AG09319 (cell line): ENCODE results near the gene COBL.

Experiments used
- DNase-seq: peaks from one replicate; pipeline ENCODE4 v3.0.0-alpha.2; 2010; ENCODE audit warnings: low read depth; ENCODE audit errors: extremely low read depth
- TF ChIP-seq, protein P1 (sequence below): IDR thresholded peaks from 2 replicates; pipeline ENCODE4 v1.5.1; 2011; ENCODE audit warnings: low read depth, mild to moderate bottlenecking, inconsistent platforms, low read length, moderate library complexity

COBL gene, protein sequence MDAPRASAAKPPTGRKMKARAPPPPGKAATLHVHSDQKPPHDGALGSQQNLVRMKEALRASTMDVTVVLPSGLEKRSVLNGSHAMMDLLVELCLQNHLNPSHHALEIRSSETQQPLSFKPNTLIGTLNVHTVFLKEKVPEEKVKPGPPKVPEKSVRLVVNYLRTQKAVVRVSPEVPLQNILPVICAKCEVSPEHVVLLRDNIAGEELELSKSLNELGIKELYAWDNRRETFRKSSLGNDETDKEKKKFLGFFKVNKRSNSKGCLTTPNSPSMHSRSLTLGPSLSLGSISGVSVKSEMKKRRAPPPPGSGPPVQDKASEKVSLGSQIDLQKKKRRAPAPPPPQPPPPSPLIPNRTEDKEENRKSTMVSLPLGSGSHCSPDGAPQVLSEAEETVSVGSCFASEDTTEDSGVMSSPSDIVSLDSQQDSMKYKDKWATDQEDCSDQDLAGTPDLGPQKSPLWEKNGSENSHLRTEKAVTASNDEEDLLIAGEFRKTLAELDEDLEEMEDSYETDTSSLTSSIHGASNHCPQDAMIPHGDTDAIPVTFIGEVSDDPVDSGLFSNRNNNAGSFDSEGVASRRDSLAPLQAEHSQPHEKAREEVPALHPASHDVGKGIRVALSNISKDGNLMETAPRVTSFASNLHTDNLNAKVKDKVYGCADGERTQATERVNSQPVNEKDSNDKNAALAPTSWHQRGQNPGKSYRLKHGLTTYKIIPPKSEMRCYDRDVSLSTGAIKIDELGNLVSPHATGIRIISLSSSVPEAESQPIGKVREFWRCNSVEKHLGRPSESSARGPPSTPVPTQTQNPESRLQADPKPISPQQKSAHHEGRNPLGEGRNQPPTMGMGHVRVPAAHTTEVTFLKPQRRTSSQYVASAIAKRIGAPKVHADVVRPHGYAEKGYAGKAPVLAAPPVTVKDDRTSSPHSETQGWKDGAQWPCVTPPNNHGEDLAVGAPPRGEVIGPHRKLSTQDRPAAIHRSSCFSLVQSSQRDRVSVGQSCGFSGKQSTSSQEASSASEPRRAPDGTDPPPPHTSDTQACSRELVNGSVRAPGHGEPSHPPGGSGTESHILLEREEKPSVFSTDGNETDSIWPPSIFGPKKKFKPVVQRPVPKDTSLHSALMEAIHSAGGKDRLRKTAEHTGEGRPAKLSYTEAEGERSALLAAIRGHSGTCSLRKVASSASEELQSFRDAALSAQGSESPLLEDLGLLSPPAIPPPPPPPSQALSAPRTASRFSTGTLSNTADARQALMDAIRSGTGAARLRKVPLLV

DNA sequence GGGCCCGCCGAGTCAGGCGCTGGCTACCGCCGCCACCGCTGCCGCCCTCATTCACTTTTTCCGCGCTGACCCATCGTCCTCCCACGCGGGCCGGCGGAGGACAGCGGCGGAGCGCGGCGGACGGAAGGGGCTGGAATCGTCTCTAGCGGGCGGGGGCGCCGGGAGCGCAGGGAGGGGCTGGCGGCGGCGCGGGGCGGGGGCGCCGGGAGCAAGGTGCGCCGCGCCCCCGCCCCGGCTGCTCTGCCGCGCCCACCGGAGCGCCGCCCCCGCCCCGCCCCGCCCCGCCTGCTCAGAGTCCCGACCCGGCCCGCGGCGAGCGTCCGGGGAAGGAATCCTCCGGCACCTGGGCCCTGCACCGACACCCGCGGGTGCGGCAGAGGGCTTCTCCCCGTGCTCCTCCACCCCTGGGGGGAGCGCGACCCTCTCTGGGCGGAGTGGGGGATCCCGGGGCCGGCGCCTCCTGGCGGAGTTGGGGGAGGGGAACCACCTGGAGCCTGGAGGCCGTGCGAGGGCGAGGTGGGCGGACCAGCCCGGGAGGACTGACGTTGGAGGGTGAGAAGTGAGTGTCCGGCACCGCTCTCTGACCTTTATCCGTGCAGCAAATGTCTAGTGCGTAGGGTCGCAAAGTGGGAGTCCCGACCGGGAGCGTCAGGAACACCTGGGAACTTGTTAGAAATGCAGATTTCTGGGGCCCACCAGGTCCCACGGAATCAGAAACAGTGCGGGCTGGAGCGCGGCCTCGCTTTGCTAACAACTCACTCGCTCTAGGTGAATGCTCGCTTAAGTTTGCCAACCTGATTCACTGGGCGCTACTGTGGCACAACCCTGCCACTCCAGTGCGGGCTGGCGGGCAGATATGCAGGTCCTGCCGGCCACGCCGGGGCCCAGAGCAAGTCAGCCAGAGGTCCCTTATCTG is at the start of gene COBL:
Gene COBL (minus strand): TSS at position 144 of the 916 bp plus-strand sequence. CDS start 176 bp downstream, outside the sequence.
- no peak for DNase-seq
- TF ChIP-seq, protein P1, sequence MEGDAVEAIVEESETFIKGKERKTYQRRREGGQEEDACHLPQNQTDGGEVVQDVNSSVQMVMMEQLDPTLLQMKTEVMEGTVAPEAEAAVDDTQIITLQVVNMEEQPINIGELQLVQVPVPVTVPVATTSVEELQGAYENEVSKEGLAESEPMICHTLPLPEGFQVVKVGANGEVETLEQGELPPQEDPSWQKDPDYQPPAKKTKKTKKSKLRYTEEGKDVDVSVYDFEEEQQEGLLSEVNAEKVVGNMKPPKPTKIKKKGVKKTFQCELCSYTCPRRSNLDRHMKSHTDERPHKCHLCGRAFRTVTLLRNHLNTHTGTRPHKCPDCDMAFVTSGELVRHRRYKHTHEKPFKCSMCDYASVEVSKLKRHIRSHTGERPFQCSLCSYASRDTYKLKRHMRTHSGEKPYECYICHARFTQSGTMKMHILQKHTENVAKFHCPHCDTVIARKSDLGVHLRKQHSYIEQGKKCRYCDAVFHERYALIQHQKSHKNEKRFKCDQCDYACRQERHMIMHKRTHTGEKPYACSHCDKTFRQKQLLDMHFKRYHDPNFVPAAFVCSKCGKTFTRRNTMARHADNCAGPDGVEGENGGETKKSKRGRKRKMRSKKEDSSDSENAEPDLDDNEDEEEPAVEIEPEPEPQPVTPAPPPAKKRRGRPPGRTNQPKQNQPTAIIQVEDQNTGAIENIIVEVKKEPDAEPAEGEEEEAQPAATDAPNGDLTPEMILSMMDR = no peak

DNA sequence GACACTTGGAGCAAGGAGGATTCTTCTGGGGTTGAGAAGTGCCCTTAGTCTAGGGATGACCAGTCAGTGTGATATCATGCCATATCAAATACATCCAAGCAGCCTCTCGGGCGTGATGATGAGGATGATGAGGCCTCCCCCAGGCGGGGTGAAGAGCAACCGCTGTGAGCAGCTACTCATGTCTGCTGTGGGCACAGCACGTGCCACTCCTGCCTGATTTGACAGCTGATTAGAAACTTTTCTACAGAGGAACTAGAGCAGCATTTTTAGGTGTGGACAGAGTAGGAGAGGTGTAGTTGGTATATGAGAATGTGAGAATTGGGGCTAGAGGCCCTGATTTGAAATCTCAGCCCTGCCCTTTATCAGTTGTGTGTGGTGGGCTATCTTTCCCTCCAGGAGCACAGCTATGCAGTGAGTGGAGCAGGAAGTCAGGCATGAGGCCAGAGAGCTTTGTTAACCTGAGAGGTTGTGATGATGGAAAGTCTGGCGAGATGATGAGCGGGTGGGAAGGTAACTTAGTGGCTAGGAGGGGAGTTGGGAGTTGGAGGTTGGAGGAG is 49.6 kb upstream of the COBL start:
- TF ChIP-seq, protein P1 = no peak
- no peak for DNase-seq

DNA sequence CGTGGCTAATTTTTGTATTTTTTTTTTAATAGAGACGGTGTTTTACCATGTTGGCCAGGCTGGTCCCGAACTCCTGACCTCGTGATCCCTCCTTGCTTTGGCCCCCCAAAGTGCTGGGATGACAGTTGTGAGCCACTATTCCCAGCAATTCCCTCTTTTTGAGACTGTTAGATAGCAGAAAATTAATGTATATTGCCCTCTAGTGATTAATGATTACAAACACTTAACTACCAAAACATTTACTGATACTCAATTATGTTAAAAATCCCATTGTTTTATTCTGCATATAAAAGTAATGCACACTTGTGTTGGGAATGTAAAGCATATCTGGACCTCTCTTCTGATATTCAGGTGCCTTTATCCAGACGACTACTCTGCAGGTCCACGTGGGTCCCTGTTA is 41.2 kb upstream of the COBL start:
- TF ChIP-seq, protein P1 = no peak
- DNase-seq = no peak

DNA sequence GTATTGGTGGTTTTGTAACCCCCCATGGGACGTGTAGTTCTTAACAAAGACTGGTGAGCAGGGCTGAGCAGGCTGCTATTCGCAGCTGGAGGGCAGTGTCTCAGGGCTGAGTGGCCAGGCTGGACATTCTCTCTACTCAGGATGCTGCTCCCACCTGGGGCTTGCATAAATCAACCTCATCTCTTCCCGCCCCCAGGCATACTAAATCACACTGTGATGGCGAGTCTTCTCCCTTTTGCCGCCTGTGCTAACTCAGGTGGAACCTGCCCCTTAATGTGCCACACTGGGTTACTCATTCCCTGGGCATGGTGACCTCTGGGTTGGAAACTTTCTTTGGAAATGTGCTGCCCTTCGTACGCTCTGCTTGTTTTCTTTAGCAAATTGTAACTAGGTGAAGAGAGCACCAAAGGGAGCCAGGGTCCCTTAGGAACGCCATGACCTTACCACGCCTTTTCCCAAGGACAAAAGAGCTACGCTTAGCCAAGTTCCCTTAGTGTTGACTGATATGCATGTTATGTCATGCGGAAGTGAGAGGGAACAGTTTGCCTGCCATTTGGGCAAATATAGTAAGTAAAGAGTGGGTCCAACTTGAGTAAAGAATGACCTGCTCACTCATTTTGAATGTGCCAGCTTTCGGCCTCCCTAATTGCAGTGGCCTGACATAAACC is 40.4 kb upstream of the COBL start:
- no peak for DNase-seq
- TF ChIP-seq, protein P1 = no peak

DNA sequence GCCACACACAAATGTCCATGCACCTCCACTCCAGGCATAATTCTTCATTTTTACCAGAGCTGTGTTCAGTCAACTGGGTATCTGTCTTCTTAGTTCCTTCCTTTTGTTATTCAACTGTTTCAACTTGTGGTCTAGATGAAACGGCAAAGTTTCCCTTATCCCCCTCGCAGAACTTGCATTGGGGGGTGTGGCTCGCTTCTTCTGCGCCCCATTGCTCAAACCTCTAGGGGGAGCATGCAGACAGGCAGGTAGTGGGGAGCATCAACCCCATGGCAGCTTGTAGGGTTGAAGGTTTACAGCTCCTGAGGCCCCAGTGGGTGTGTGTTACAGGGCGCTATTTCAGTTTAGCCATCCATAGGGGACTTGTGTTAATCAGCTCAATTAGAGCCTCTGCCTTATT is 38.3 kb upstream of the COBL start:
- no peak for DNase-seq
- TF ChIP-seq, protein P1 = no peak

DNA sequence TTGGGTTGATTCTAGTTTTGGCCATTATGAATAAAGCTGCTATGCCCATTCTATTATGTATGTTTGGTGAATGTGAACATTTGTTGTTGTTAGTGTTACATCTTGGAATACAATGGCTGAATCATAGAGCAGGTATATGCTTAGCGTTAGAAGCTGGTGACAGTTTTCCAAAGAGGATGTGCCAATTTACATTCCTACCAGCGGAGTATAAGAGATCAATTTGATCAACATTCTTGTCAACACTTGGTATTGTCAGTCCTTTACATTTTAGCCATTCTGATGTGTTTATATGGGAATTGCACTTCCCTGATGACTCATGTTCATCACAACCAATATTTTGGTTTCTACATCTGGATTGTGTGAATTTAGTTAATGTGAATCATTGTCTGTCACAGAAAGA is 37.8 kb upstream of the COBL start:
- no peak for DNase-seq
- TF ChIP-seq, protein P1 = no peak
